Measurements from ENCODE around the gene RORC. TPM values are rescaled to one million over a fixed set of nuclear protein-coding genes. Genes with fewer than 3 reads are reported as not detected.
"Not testable (repeated sequence)": the region's sequence is repeated elsewhere in the genome, so short reads cannot be mapped to it uniquely, and the experiment has no call there.

RORC gene
- polyA plus RNA-seq, 10 donors: 1.1 to 12.3 (median 7.4) TPM

GRCh38 chr1:151806170-151806569, 25.4 kb downstream of the RORC start:
- DNase-seq: no peak

GRCh38 chr1:151805066-151805820, 26.4 kb downstream of the RORC start, which contains the start of gene LINGO4:
LINGO4 (minus strand) TSS chr1:151805419; CDS start chr1:151802704, 2,715 bp downstream.
- no peak for DNase-seq

- DNase-seq: no peak
Measured at GRCh38 chr1:151803915-151804314, 27.7 kb downstream of the RORC start.

- DNase-seq: no peak
Measured at GRCh38 chr1:151803164-151803563, 28.4 kb downstream of the RORC start.

GRCh38 chr1:151802372-151802771, 29.2 kb downstream of the RORC start:
- DNase-seq: no peak

GRCh38 chr1:151801846-151802245, 29.8 kb downstream of the RORC start:
- no peak for DNase-seq

- DNase-seq: no peak
Measured at GRCh38 chr1:151801310-151801820, 30.2 kb downstream of the RORC start.

- no peak for DNase-seq
Measured at GRCh38 chr1:151800830-151801229, 30.8 kb downstream of the RORC start.

GRCh38 chr1:151799179-151800022, 32.2 kb downstream of the RORC start:
- DNase-seq: no peak

- DNase-seq: no peak
Measured at GRCh38 chr1:151798571-151798970, 33.0 kb downstream of the RORC start.

- DNase-seq: no peak
Measured at GRCh38 chr1:151790940-151791651, 40.5 kb downstream of the RORC start.

GRCh38 chr1:151790071-151790939, 41.3 kb downstream of the RORC start, which contains the start of gene TDRKH:
TDRKH (minus strand) TSS chr1:151790500; CDS start chr1:151783022, 7,478 bp downstream.
- DNase-seq: peak; percentile 97 to 99 (median 98)

GRCh38 chr1:151787689-151788088, 43.9 kb downstream of the RORC start:
- DNase-seq: no peak

GRCh38 chr1:151783796-151784195, 47.8 kb downstream of the RORC start:
- no peak for DNase-seq

- no peak for DNase-seq
Measured at GRCh38 chr1:151782741-151783140, 48.9 kb downstream of the RORC start.

GRCh38 chr1:151782026-151782425, 49.6 kb downstream of the RORC start:
- DNase-seq: not testable (repeated sequence)

GRCh38 chr1:151780736-151781135, 50.9 kb downstream of the RORC start:
- not testable (repeated sequence) for DNase-seq

GRCh38 chr1:151779852-151780251, 51.8 kb downstream of the RORC start:
- no peak for DNase-seq

GRCh38 chr1:151777317-151777716, 54.3 kb downstream of the RORC start:
- no peak for DNase-seq

- no peak for DNase-seq
Measured at GRCh38 chr1:151776665-151777062, 54.9 kb downstream of the RORC start.

Data from muscle of back (tissue), 11 donors.